Muscle of back (tissue), 13 donors: ENCODE data around the gene CFB. TPM values are rescaled to one million over a fixed set of nuclear protein-coding genes. Genes with fewer than 3 reads are reported as not detected.
A peak's percentile ranks its signal among the peaks of the same experiment; 100 is the strongest.
"Not testable (repeated sequence)": the region's sequence is repeated elsewhere in the genome, so short reads cannot be mapped to it uniquely, and the experiment has no call there.

ENCODE experiments used
- DNase-seq, 3 donors: peaks; one replicate each; pipeline versions ENCODE4 v3.0.0 to v3.0.0-alpha.2; 2013
- long read RNA-seq, 9 donors: transcript quantifications; one replicate each; lab custom pipeline, GENCODE V29; 2026
- polyA plus RNA-seq, 10 donors: library from polyadenylated mRNA; unstranded; fragments of 120-200 nt; gene quantifications; one replicate each; pipeline ENCODE4 v1.2.1, GENCODE V29; 2013; ENCODE audit not compliant: insufficient read length in 10 of 10

The CFB gene
- polyA plus RNA-seq: 1 to 10 TPM; 1.0 to 2.6 (median 1.6) TPM
- long read RNA-seq, donor 1: 0 reads
- long read RNA-seq, donor 2: 0 reads
- long read RNA-seq, donor 3: 0 reads
- long read RNA-seq, donor 4: 0 reads
- long read RNA-seq, donor 5: 0 reads
- long read RNA-seq, donor 6: 0 reads
- long read RNA-seq, donor 7: 0 reads
- long read RNA-seq, donor 8: 0 reads
- long read RNA-seq, donor 9: 0 reads

DNA sequence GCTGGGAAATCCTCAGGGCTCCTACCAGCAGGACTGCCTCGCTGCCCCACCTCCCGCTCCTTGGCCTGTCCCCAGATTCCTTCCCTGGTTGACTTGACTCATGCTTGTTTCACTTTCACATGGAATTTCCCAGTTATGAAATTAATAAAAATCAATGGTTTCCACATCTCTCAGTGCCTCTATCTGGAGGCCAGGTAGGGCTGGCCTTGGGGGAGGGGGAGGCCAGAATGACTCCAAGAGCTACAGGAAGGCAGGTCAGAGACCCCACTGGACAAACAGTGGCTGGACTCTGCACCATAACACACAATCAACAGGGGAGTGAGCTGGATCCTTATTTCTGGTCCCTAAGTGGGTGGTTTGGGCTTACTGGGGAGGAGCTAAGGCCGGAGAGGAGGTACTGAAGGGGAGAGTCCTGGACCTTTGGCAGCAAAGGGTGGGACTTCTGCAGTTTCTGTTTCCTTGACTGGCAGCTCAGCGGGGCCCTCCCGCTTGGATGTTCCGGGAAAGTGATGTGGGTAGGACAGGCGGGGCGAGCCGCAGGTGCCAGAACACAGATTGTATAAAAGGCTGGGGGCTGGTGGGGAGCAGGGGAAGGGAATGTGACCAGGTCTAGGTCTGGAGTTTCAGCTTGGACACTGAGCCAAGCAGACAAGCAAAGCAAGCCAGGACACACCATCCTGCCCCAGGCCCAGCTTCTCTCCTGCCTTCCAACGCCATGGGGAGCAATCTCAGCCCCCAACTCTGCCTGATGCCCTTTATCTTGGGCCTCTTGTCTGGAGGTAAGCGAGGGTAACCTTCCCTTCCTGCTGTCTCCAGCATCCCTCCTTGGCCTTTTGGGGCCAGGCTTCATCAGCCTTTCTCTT is at the start of gene CFB:
TSS of gene CFB (plus strand) at position 589 of the 863 bp plus-strand sequence. CDS start at position 716, 127 bp downstream.
- DNase-seq: peak; percentile 33 to 57 (median 55)

DNA sequence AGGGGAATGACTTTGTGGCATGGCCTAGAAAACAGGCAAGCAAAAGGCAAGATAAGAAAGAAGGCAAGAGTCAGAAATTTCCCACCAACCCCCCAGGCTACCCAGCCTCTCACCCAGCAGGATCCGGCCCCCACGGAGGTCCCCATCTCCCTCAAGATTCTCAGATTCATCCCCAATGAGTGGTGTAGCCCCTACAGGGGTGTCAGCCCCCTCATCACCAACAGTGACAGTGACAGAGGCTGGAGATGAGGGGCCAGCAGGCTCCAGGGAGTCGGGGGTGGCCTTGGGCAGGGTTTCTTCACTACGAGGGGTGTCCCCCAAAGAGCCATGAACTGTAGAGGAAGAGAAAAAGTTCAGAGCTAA is 49.4 kb upstream of the CFB start:
- no peak for DNase-seq

DNA sequence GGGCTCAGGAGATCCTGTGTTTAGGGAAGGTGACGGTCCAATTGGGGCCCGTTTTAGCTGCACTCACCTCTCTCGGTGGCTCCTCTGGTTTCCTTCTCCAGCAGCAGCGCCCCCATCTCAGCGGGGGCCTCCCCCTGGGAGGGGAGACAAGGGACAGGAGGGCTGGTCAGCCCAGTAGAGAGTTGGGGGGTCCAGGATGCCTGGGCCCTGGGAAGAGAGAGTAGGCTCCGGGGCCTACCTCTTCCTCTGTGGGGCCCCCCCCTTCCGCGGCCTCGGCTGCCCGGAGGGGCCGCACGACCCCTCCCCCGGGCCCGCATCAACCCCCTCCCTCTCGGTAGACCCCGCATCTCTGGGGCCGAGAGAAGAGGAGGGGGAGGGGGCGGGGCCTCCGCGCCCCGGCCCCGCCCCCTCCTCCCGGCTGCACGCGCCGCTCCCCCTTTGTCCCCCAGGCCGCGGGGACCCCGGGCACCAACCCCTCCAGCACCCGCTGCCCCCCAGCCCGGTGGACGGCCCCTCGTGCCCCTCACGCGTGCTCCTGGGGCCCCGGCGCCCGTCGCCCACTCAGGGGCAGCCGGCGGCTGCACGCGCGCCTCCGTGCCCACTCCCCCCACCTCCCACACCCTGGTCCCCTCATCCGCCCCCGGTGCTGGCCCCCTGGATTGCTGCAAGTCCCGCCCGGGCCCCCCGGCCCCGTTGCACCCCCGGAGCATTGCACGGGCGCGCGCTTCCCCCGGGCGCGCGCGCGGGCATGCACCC is 48.9 kb upstream of the CFB start:
- peak in 1 of 3 donors; percentile 22 for DNase-seq

DNA sequence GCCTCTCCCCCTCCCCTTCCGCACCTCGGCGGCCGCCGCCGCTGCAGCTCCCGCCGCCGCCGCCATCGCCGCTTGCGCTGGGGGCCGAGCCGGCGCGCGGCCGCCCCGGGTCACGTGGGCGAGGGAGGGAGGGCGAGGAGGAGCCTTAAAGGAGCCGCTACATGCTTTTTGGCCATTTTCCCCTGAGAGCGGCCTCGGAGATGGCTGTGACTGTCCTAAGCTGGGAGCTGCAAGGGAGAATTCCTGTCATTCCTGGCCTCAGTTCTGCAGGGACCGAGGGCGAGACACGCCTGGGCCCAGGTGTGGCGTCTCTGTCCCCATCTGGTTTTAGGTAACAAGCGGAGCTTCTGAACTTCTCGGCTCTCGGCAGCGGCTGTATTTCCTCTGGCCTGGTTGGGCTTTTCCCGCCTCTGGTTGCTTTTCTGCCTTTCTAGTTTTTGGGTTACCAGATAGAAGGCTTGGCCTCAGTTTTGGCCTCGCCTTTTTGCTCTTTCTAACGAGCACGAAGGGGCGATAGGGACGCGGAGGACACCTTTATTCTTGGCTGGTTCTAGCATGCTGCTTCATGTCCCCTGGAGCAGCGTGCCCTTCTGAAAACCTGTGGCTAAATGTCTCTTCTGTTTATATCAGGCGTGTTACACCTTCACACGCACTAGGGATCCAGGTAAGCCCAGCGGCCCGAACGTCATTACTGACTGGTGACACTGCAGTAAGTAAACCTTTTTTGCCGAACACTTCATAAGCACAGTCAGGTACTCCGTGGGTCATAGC is 48.1 kb upstream of the CFB start, which contains the start of gene EHMT2:
TSS of gene EHMT2 (minus strand) at position 87 of the 771 bp plus-strand sequence. CDS start at position 66, 21 bp downstream.
- DNase-seq: peak; percentile 81 to 96 (median 92)

DNA sequence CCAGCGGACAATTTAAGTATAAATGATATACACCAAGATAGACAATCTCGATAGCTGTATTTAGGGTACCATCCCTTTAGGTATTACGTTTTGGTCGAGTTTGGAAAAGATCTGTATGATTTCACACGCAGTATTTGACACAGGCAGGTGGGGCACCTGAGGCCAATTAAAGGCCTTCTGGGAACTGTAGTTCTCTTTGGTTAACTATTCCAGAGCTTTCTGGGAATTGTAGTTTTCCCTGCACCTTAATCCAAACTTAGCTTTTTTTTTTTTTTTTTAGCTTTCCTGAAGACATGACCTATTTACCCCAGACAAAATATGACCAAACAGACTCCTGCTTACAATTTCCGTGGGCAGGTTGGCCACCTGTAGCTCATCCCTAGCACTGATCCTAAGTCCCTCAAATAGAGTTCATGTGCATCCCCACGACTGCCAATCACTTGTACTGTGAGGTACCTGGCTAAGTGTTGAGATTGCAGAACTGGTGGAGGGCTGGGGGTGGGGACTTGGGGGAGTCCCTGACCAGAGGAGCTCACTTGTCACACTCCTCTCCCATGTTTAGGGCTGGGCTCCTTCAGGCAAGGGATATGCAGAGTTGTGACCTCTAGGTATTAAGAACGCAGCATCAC is 47.4 kb upstream of the CFB start:
- peak; percentile 24 to 70 (median 39) for DNase-seq

DNA sequence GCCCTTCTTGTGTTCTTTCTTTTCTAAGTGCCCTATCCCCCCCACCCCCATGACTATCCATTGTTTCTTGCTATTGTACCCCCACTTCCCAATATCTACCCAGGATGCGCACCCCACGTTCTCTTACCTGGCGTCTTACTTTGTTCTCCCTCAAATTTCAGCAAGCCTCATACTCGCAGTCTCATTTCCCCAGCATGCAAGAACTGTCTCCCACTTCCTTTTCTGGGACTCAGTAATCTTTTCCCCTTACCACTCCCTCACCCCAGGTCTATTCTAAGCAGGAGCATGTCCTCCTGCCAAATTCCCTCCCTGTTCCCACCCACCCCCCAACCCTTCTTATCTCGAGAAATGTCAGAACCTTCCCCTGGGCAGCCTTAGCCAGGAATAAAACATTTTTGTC is 46.7 kb upstream of the CFB start:
- no peak for DNase-seq

DNA sequence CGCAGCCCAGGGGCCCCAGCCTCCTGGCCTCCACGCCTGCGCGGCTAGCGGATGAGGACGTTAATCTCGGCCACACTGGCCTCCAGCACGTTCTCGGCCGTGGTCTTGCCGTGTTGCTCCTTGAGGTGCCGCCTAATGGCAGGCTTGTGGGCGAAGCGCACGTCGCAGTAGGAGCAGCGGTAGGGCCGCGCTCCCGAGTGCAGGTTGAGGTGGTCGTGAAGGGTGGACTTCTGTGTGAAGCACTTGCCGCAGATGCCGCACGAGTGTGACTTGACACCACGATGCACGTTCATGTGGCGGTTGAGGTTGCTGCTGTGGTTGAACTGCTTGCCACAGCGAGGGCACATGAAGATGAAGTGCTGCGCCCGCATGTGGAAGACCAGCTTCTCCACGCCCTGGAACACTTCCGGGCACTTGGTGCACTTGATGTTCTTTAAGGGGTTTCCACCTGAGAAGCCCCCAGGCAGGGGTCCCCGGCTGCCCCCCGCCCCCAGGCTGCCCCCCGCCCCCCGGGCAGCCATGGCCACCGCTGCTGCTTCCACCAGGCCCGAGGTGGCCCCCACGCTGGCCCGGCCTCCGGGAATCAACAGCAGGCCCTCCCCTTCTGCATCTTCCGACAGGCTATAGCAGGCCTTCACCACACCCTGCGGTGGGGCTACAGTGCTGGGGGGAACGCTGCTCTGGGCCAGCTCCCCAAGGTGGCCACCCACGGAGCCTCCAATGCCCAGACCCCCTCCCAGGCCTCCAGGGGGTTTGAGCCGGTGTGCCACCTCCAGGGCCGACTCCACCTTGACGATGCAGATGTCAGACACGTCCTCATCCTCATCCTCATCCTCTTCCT is 45.8 kb upstream of the CFB start:
- DNase-seq: peak in 1 of 3 donors; percentile 16

DNA sequence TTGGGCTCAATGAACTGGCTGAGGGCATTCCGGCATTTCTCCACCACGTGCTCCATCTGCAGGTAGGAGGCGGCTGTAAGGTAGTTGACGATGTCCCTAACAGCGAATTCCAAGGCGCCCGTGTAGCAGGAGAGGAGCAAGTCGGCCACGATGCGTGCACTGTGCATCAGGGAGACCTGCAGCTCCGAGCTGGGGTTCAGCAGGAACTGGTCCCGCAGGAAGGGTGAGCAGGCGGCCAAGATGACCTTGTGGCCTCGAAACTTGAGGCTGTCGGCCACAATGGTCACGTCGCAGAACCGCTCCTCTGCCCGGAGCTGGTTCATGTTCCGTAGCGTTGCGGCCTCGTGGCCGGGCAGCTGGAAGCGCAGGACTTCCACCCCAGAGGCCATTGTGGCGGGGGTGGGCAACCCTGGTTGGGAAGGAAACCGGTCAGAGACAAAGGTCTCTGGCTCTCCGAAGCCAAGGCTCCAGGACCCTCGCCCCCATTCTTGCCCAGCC is 44.9 kb upstream of the CFB start:
- DNase-seq: no peak

DNA sequence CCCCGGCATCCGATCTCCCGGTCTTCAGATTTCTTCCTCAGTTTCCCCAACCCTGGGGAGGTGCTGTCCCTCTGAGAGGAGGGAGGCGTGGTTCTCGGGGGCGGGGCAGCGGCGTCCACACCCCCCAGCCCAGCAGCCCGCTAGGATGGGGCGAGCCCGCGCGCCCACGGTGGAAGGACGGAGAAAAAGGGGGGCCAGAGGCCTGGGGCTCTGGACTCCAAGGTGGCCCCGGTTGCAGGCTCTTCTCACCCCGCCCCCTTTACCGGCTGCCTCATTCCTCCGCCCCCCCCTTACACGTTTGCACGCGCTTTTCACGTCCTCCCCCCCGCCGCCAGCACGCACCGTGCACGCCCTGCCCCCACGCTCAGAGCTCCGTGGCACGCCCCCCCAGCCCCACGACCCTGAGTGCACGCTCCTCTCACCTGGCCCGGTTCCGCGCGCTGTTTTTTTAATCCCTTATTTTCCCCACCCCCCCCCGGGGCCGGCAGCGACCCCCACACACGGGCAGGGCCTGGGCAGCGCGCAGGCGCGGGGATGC is 44.4 kb upstream of the CFB start:
- peak; percentile 29 to 82 (median 54) for DNase-seq

DNA sequence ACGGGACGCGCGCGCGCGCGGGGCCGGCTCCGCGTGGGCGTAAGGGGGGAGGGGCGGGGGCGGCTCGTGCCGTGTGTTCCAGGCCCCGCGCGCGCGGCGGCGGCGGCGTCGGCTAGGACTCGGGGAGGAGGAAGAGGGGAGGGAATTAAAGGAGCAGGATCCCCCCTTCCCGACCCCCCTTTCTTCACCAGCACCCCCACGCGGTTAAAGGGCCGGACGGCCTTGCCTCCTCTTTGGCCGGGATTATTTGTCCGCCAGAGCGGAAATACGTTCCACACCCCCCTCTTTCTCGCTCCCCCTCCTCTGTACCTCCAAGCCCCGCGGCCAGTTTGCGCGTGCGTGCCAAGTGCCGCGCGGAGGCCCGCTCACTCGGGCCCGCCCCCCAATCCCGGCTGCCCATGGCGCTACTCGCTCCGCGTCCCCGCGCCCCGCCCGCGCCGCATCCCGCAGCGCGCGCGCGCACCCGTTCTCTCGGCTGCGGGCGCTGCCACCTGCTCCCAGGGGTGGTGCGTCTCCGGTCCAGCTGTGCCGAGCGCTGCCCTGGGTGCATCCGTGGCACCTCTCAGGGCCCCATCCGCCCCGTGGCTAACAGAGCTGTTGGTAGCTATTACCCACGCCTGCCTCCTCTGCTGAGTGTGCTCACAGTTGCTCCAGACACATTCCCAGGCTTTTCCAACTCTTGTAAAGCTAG is 43.8 kb upstream of the CFB start, which contains the start of gene ZBTB12:
TSS of gene ZBTB12 (minus strand) at position 134 of the 691 bp plus-strand sequence. CDS start 781 bp downstream, outside the sequence.
- peak; percentile 96 to 99 (median 98) for DNase-seq

DNA sequence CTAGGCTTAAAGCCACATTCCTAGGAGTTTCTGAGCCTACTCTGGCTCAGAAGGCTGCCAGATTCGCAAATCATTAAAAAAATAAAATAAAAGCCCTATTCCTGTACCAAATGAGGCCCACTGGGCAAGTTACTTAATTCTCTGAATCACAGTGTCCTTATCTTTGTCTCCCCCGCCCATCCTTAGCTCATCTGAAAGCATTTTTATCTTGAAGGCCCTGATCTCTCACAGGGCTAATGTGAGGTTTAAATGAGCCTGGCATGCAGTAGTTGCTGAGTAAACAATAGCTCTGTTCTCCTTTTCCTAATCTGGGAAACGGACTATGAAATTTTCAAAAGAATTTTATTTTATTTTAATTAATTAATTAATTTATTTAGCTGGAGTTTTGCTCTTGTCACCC is 41.9 kb upstream of the CFB start:
- DNase-seq: no peak

DNA sequence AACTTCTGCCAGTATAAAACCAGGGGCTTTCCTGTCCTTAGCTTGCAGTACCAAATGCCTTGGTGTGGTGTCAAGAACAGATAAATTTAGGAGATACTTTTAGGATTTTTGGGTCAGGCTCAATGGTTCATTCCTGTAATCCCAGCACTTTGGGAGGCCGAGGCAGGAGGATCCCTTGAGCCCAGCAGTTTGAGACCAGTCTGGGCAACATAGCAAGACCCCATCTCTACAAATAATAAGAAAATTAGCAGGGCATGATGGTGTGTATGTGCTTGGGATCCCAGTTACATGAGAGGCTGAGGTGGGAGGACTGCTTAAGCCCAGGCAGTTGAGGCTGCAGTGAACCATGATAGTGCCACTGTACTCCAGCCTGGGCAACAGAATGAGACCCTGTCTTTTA is 40.9 kb upstream of the CFB start:
- no peak for DNase-seq

DNA sequence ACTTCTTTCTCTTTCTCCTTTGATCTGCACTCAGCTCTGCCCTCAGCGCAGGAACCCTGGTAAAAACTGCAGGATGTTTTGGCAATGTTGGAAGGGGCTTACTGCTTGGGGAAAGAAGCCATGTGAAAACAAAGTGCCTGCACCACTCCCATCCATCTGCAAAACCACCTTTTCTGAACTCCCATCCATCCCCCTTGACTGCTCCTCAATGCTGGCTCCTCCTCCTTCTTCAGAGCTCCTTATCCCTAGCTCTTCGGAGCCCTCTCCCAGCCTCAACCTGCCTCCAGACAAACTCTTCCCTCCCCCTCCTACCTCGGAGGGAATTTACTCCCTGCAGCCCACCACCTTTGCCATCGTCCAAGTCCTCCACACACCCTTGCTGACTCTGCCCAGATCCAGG is 39.8 kb upstream of the CFB start:
- no peak for DNase-seq

DNA sequence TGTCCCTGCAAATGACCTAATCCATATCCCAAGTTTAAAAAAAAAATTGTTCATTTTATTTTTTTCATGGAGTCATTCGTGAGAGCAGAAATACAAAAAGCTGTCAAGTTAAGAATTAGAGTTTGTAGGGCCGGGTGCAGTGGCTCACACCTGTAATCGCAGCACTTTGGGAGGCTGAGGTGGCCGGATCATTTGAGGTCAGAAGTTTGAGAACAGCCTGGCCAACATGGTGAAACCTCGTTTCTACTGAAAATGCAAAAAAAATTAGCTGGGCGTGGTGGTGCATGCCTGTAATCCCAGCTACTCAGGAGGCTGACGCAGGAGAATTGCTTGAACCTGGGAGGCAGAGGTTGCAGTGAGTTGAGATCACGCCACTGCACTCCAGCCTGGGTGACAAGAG is 39.2 kb upstream of the CFB start:
- not testable (repeated sequence) for DNase-seq

DNA sequence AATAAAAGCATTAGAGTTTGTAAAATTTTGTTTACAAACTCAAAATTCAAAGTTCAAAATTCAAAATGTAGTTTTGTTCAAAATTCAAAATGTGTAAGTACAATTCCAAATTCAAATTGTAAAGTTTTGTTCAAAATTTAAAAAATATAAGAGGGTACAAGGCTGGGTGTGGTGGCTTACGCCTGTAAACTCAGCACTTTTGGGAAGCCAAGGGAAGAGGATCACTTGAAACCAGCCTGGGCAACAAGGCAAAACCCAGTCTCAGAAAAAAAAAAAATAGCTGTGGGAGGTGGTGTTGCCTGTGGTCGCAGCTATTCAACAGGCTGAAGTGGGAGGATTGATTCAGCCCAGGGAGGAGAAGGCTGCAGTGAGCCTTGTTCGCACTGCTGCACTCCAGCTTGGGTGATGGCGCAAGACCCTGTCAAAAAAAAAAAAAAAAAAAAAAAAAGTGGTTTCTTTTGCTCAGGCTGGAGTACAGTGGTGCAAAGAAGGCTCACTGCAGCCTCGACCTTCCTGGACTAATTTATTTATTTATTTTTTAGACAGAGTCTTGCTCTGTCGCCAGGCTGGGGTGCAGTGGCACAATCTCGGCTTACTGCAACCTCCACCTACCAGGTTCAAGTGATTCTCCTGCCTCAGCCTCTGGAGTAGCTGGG is 38.6 kb upstream of the CFB start:
- DNase-seq: peak in 1 of 3 donors; percentile 33

DNA sequence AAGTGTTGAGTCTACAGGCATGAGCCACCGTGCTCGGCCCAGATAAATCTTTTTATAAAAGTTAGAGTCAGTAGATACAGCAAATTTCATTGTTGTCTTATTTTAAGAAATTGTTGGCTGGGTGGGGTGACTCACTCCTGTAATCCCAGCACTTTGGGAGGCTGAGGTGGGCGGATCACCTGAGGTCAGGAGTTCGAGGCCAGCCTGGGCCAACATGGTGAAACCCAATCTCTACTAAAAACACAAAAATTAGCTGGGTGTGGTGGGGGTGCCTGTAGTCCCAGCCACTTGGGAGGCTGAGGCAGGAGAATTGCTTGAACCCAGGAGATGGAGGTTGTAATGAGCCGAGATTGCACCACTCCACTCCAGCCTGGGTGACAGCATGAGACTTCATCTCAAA is 37.6 kb upstream of the CFB start:
- DNase-seq: not testable (repeated sequence)

DNA sequence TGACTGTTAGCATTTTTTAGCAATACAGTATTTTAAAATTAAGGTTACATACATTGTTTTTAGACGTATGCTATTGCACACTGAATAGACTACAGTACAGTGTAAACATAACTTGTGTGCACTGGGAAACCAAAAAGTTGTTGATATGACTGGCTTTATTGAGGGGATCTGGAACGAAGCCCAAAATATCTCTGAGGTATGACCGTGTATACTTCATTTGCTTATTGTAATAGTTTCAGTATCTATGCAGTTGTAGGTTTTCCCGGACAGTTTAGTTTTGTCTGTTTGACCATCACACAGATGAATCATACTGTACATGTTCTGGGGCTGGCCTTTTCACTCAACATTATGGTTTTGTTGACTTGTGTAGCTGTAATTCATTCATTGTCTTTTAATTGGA is 37.1 kb upstream of the CFB start:
- DNase-seq: no peak

DNA sequence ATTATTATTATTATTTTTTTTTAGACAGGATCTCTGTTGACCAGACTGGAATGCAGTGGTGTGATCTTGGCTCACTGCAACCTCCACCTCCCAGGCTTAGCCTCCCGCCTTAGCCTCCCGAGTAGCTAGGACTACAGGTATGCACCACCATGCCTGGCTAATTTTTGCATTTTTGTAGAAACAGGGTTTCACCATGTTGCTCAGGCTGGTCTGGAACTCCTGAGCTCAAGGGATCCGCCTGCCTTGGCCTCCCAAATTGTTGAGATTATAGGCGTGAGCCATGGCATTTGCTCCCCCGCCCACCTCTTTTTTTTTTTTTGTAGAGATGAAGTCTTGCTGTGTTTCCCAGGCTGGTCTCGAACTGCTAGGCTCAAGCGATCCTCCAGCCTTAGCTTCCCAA is 36.6 kb upstream of the CFB start:
- not testable (repeated sequence) for DNase-seq
